K562 treated with DMSO at 1 percent for 12 hours (cell line): ENCODE measurements around the gene MGAT4A. TPM values are rescaled to one million over a fixed set of nuclear protein-coding genes. Genes with fewer than 3 reads are reported as not detected.

Experiments used
- total RNA-seq: library from RNA; unstranded; fragments of 300-600 nt; gene quantifications from 2 replicates; pipeline ENCODE4 v1.2.3, GENCODE V29; 2022; ENCODE audit not compliant: insufficient read depth

MGAT4A gene
- total RNA-seq = 0.27 and 1.5 TPM in 2 replicates

GRCh38 chr2:98731041-98731893 lies at the start of gene MGAT4A:
MGAT4A (minus strand) TSS chr2:98731132; CDS start chr2:98726332, 4,800 bp downstream.

GRCh38 chr2:98608116-98608961 lies 122.6 kb downstream of the MGAT4A start, which contains the start of the genes COA5 and UNC50:
COA5 (minus strand) TSS chr2:98608512; CDS start chr2:98608405, 107 bp downstream.
UNC50 (plus strand) TSS chr2:98608589; CDS start chr2:98609760, 1,171 bp downstream.

Other genes with a start within 250 kb of the MGAT4A start
- gene COA5, start 122.6 kb downstream of the MGAT4A start, total RNA-seq = 21.9 and 30.6 TPM in 2 replicates
- gene UNC50, start 122.5 kb downstream of the MGAT4A start, total RNA-seq = 30.5 and 34.8 TPM in 2 replicates
- gene CRACDL, start 205.1 kb upstream of the MGAT4A start, total RNA-seq = not detected in 2 replicates